Stimulated activated CD8-positive, alpha-beta memory T cell treated with anti-CD3 and anti-CD28 coated beads, Interleukin-7, amount 100 ng/mL, for 24 hours (primary cell): ENCODE results near the gene ANKRD23.
"Not testable (repeated sequence)": the region's sequence is repeated elsewhere in the genome, so short reads cannot be mapped to it uniquely, and the experiment has no call there.

ENCODE experiments used
- DNase-seq: peaks from one replicate; pipeline ENCODE4 v3.0.0-alpha.2; 2020; ENCODE audit warnings: low read depth

ANKRD23 gene

GRCh38 chr2:96798733-96799622 is 44.8 kb downstream of the ANKRD23 start:
- DNase-seq, result no peak

GRCh38 chr2:96797066-96797625 is 46.7 kb downstream of the ANKRD23 start:
- DNase-seq, result no peak

GRCh38 chr2:96796497-96796896 is 47.3 kb downstream of the ANKRD23 start:
- DNase-seq, result not testable (repeated sequence)

- DNase-seq, result no peak
Measured at GRCh38 chr2:96795076-96795475, 48.7 kb downstream of the ANKRD23 start.

GRCh38 chr2:96792772-96793749 is 50.8 kb downstream of the ANKRD23 start:
- no peak for DNase-seq

DNA sequence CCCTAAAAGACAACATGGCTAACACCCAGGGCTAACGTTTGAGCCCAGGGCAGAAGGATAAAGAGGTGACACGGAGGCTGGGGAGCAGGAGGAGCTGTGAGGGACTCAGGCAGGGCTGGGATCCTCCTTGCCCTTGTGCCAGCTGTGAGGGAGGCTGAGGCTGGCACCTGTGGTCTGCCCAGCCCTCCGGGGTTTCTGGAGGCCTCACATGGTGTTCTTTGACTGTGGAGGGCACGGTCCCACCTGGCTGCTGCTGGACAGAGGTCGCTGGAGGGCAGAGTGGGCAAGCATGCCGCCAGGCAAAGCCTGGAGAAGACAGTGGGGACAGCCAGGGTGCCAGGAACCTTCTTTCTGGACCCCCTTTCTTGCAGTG is 54.6 kb downstream of the ANKRD23 start:
- DNase-seq, result no peak

DNA sequence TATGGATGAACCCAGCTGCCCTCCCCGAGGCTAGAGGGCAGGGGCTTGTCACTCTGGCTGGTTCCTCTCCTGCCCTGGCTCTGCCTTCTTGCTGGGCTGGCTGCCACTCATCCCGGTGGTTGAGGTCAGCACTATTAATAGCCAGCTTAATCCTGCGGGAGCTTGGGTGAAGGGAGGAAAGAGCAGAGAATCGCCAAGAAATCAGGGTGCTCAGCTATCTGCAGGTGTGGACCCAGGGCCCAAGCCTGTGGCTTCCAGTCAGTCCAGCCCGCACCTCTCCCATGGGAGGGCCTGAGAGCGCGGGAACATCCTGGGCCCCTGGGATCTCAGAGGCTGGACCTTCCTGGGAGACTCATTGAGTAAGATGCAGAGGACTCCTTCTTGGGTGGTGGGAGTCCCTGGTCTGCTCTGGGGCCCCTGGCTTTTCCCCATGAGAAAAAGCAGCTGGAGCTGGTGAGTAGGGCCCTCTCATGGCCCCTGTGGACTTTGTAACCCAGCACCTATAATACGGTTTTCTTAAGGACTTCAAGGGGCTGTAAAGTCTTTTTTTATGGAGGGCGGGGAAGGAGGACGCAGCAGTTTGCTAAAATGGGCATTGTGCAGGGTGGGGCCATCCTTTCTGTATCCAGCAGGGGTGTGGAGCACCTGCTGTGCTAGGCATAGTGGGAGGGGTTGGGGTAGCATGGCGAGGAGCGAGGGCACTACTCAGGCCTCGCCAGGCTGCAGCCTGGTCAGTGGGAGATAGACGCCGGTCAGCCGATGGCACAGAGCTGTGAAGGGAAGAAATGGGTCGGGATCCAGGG is 55.2 kb downstream of the ANKRD23 start:
- DNase-seq, result no peak
